Transverse colon (tissue), 4 donors: ENCODE data around the gene SLC9A4. TPM values are rescaled to one million over a fixed set of nuclear protein-coding genes. Genes with fewer than 3 reads are reported as not detected.
A peak's percentile ranks its signal among the peaks of the same experiment; 100 is the strongest.

Source experiments
- DNase-seq: peaks from one replicate; pipeline ENCODE4 v3.0.0-alpha.2; 2019
- H3K27ac ChIP-seq, 4 donors: fragments of 200-600 bp; sonication (generic); 2 replicates each; pipeline ENCODE4 v1.5.1; 2016 to 2018; ENCODE audit warnings: inconsistent platforms in 4 of 4
- H3K27me3 ChIP-seq: fragments of 200-600 bp; sonication (generic); 2 replicates; pipeline ENCODE4 v1.5.1; 2017; ENCODE audit warnings: inconsistent platforms
- H3K36me3 ChIP-seq, 4 donors: fragments of 200-600 bp; sonication (generic); 2 replicates each; pipeline ENCODE4 v1.5.1; 2017 to 2019; ENCODE audit warnings: inconsistent platforms in 4 of 4
- H3K4me1 ChIP-seq, 4 donors: fragments of 200-600 bp; sonication (generic); 2 replicates each; pipeline ENCODE4 v1.5.1; 2017 to 2020; ENCODE audit warnings: inconsistent platforms in 4 of 4
- H3K4me3 ChIP-seq, 4 donors: fragments of 200-600 bp; sonication (generic); 1 replicate in 1 of 4; 2 replicates in 3 of 4; pipeline versions ENCODE4 v1.5.1 to v1.6.1; 2017 to 2019; ENCODE audit warnings: inconsistent platforms in 4 of 4
- H3K9me3 ChIP-seq, 2 donors: fragments of 200-600 bp; sonication (generic); 2 replicates each; pipeline ENCODE4 v1.5.1; 2017 to 2019; ENCODE audit warnings: inconsistent platforms in 2 of 2
- CTCF ChIP-seq, 5 experiments: fragments of 200-600 bp in 3 of 5; fragments of 450-650 bp in 2 of 5; sonication (generic) in 3 of 5; IDR thresholded peaks; 1 replicate in 2 of 5; 2 replicates in 3 of 5; pipeline ENCODE4 v1.5.1; 2016 to 2017; ENCODE audit warnings: antibody characterized with exemption in 5 of 5, inconsistent platforms in 3 of 5, mild to moderate bottlenecking in 2 of 5, moderate library complexity in 1 of 5
- EP300 ChIP-seq: sonication (generic); formaldehyde crosslinking; IDR thresholded peaks from one replicate; pipeline ENCODE4 v1.6.1; 2017; ENCODE audit warnings: antibody characterized with exemption, low read depth
- POLR2A ChIP-seq: fragments of 450-650 bp; IDR thresholded peaks from one replicate; pipeline ENCODE4 v1.6.1; 2016; ENCODE audit warnings: antibody characterized with exemption, mild to moderate bottlenecking, moderate library complexity
- POLR2AphosphoS5 ChIP-seq, 3 donors: sonication (generic); formaldehyde crosslinking; IDR thresholded peaks; one replicate each; pipeline ENCODE4 v1.6.1; 2016; ENCODE audit warnings: antibody characterized with exemption in 3 of 3
- WGBS, 2 donors: methylation state at CpG; one replicate each; pipeline ENCODE4 v1.1.5; 2018; ENCODE audit warnings: low coverage in 1 of 2; 5-methylcytosine and 5-hydroxymethylcytosine counted together
- in situ Hi-C, 4 donors: fragments of 200-750 bp; cut with MboI; loops; one replicate each; pipeline versions ENCODE4 v1.15.0 to v1.15.1; 2017; ENCODE audit warnings: low sequenced_read_pairs in 3 of 4, low pct_ligation_motif_present in 1 of 4, low pct_unique_long_range_greater_than_20kb in 1 of 4
- intact Hi-C: fragments of 100-400 bp; cut with DNase I; formaldehyde crosslinking; loops from one replicate; pipeline ENCODE4 v1.15.1; 2023; ENCODE audit warnings: low total_unique reads
- total RNA-seq, 4 donors: library from RNA; depleted of rRNA; stranded (reverse); fragments of >200 nt; gene quantifications; one replicate each; pipeline ENCODE4 v1.1.0, GENCODE V29; 2016

SLC9A4 gene
- total RNA-seq, 4 donors from 2014 or later: not detected

- DNase-seq: peak; percentile 62
- intact Hi-C loops (loop anchor here (5.0 kb wide), 1 partner anchor 1144 kb away; no protein-coding TSS in a partner anchor), in situ Hi-C loops (no loop called here)
- no peak overlapping the region for H3K27ac ChIP-seq
- no peak overlapping the region for H3K4me3 ChIP-seq
- TF ChIP-seq POLR2AphosphoS5 (IDR thresholded peaks at IDR 0.05) (peak in 2 of 3 donors; percentile 16 to 40), EP300 (no peak), POLR2A (no peak), CTCF (IDR thresholded peaks at IDR 0.05) (no peak)
- H3K9me3 ChIP-seq: no peaks in the 10 kb centered on the region
- no peaks in the 10 kb centered on the region for H3K27me3 ChIP-seq
- H3K4me1 ChIP-seq: peaks cover 0 to 7% (median 0%) of the 10 kb centered on the region in 4 donors
- no peaks in the 10 kb centered on the region for H3K36me3 ChIP-seq
- 51 to 64% methylated on average over 6 to 8 of the region's 8 CpGs for WGBS, 2 donors
Observed at GRCh38 chr2:102487761-102488462, 14.9 kb downstream of the SLC9A4 start.

DNA sequence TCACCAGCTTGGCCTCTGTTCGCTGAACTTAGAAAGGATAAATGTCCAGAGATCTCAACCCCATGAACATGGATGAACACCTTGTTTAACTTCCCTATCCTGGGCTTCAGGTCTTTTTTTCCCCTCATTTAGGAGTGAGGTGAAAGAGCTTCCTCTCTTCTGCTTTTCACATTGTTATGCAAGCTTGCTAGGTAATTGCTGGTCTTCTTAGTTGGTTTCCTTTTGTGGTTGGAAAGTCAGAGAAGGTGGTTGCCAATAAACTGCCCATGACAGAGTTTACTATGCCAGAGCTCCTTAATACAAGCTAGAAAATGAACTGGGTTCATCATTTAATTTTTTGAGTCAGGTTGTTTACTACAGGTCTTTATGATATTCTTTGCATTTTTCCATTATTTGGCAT, 16.6 kb downstream of the SLC9A4 start:
- intact Hi-C loops: loop anchor here (5.0 kb wide), 1 partner anchor 1143 kb away; no protein-coding TSS in a partner anchor
- no peaks in the 10 kb centered on the region for H3K9me3 ChIP-seq
- 81 to 90% methylated on average over 1 of the region's 1 CpG for WGBS, 2 donors

GRCh38 chr2:102492006-102492405, 19.0 kb downstream of the SLC9A4 start:
- H3K4me1 ChIP-seq: peaks cover 0 to 7% (median 0%) of the 10 kb centered on the region in 4 donors
- H3K27me3 ChIP-seq: no peaks in the 10 kb centered on the region
- peaks cover 0 to 3% of the 10 kb centered on the region in 2 donors for H3K9me3 ChIP-seq
- DNase-seq: no peak
- in situ Hi-C loops: no loop called here
- intact Hi-C loops: no loop called here
- no peak overlapping the region for H3K27ac ChIP-seq
- TF ChIP-seq EP300 (no peak), POLR2AphosphoS5 (IDR thresholded peaks at IDR 0.05) (no peak), CTCF (IDR thresholded peaks at IDR 0.05) (no peak), POLR2A (no peak)
- H3K36me3 ChIP-seq: no peaks in the 10 kb centered on the region
- no peak overlapping the region for H3K4me3 ChIP-seq

More for the DNA sequence above, 16.6 kb downstream of the SLC9A4 start:
- no peak for DNase-seq
- no peak for TF ChIP-seq POLR2A
- peaks cover 0 to 7% (median 0%) of the 10 kb centered on the region in 4 donors for H3K4me1 ChIP-seq
- H3K27me3 ChIP-seq: no peaks in the 10 kb centered on the region
- in situ Hi-C loops: no loop called here
- H3K27ac ChIP-seq: no peak overlapping the region
- no peaks in the 10 kb centered on the region for H3K36me3 ChIP-seq
- no peak overlapping the region for H3K4me3 ChIP-seq

DNA sequence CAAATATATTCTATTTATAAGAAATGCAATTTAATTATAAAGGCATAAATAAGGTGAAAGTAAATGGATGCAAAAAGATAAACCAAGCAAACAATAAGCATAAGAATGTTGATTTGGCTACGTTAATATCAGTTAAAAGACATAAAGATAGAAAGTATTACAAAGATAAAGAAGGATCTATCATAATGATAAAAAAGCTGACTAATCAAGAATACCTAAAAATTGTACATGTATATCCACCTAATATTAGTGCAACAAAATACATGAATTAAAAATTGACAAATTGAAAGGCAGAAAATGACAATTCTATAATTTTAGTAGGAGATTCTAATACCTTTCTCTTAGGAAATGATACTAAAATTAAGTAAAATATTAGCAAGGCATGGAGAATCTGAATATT, 21.5 kb downstream of the SLC9A4 start:
- Histone ChIP-seq H3K36me3 (no peaks in the 10 kb centered on the region), H3K4me1 (peaks cover 0 to 4% (median 0%) of the 10 kb centered on the region in 4 donors), H3K4me3 (no peak overlapping the region), H3K27ac (no peak overlapping the region), H3K27me3 (no peaks in the 10 kb centered on the region), H3K9me3 (peaks cover 0 to 3% of the 10 kb centered on the region in 2 donors)
- intact Hi-C loops: no loop called here
- TF ChIP-seq POLR2AphosphoS5 (IDR thresholded peaks at IDR 0.05): no peak
- TF ChIP-seq EP300: no peak
- TF ChIP-seq CTCF (IDR thresholded peaks at IDR 0.05): no peak
- no peak for TF ChIP-seq POLR2A
- WGBS, 2 donors: 76 to 85% methylated on average over 1 of the region's 1 CpG
- DNase-seq: no peak
- in situ Hi-C loops: no loop called here
